ENCODE data around the gene VAV3.
"Not testable (repeated sequence)": the region's sequence is repeated elsewhere in the genome, so short reads cannot be mapped to it uniquely, and the experiment has no call there.

Gene VAV3

GRCh38 chr1:107862064-107862463 lies 102.9 kb downstream of the VAV3 start:
- H3K4me2 ChIP-seq, result peak overlapping the region; percentile 29; the same call in 1 of the 2 replicates
- no peak overlapping the region for H3K4me3 ChIP-seq
- H3K4me1 ChIP-seq, result peaks cover 29% of the 10 kb centered on the region
- no peaks in the 10 kb centered on the region for H3K27me3 ChIP-seq
- H4K20me1 ChIP-seq, result no peaks in the 10 kb centered on the region
- no peak for TF ChIP-seq Cebpa-rat (IDR thresholded peaks at IDR 0.05)
- peaks cover 82% of the 10 kb centered on the region for H3K9me3 ChIP-seq
- peak overlapping the region; percentile 39; the same call in 1 of the 2 replicates for H3K27ac ChIP-seq
- H3K36me3 ChIP-seq, result peaks cover 76% of the 10 kb centered on the region
- H3K9ac ChIP-seq, result no peak overlapping the region

- H3K9me3 ChIP-seq, result peaks cover 81% of the 10 kb centered on the region
- H3K9ac ChIP-seq, result no peak overlapping the region
- H3K36me3 ChIP-seq, result peaks cover 74% of the 10 kb centered on the region
- H3K4me3 ChIP-seq, result no peak overlapping the region
- H4K20me1 ChIP-seq, result no peaks in the 10 kb centered on the region
- TF ChIP-seq Cebpa-rat (IDR thresholded peaks at IDR 0.05), result no peak
- H3K27ac ChIP-seq, result no peak overlapping the region
- H3K4me1 ChIP-seq, result peaks cover 28% of the 10 kb centered on the region
- H3K4me2 ChIP-seq, result no peak overlapping the region
- H3K27me3 ChIP-seq, result no peaks in the 10 kb centered on the region
Measured at GRCh38 chr1:107858323-107858722, 106.7 kb downstream of the VAV3 start.

- Histone ChIP-seq H3K36me3 (peaks cover 74% of the 10 kb centered on the region), H3K27ac (no peak overlapping the region), H4K20me1 (no peaks in the 10 kb centered on the region), H3K4me1 (peaks cover 32% of the 10 kb centered on the region), H3K9ac (no peak overlapping the region), H3K27me3 (no peaks in the 10 kb centered on the region), H3K4me2 (peak overlapping the region; percentile 31; the same call in 1 of the 2 replicates), H3K9me3 (peaks cover 84% of the 10 kb centered on the region), H3K4me3 (no peak overlapping the region)
- no peak for TF ChIP-seq Cebpa-rat (IDR thresholded peaks at IDR 0.05)
Measured at GRCh38 chr1:107851418-107851817, 113.6 kb downstream of the VAV3 start.

- Histone ChIP-seq H3K4me2 (peak overlapping the region; percentile 83), H3K9ac (peak overlapping the region; percentile 54), H3K4me1 (peaks cover 63% of the 10 kb centered on the region), H3K27ac (peak overlapping the region; percentile 84), H3K4me3 (peak overlapping the region; percentile 49), H3K9me3 (peaks cover 47% of the 10 kb centered on the region), H3K36me3 (peaks cover 31% of the 10 kb centered on the region)
- H4K20me1 ChIP-seq, H3K27me3 ChIP-seq: not testable (repeated sequence)
Measured at GRCh38 chr1:107844541-107845194, 120.3 kb downstream of the VAV3 start.

- peaks cover 25% of the 10 kb centered on the region for H3K36me3 ChIP-seq
- no peaks in the 10 kb centered on the region for H4K20me1 ChIP-seq
- H3K4me3 ChIP-seq, result peak overlapping the region; percentile 49
- H3K4me2 ChIP-seq, result peak overlapping the region; percentile 83
- peak overlapping the region; percentile 84 for H3K27ac ChIP-seq
- peaks cover 41% of the 10 kb centered on the region for H3K9me3 ChIP-seq
- no peak for TF ChIP-seq Cebpa-rat (IDR thresholded peaks at IDR 0.05)
- H3K4me1 ChIP-seq, result peaks cover 70% of the 10 kb centered on the region
- H3K27me3 ChIP-seq, result no peaks in the 10 kb centered on the region
- peak overlapping the region; percentile 54 for H3K9ac ChIP-seq
Measured at GRCh38 chr1:107843989-107844388, 121.0 kb downstream of the VAV3 start.

- Histone ChIP-seq H3K36me3 (peaks cover 26% of the 10 kb centered on the region; the same call in 1 of the 2 replicates), H3K27ac (peak overlapping the region; percentile 78), H3K9ac (peak overlapping the region; percentile 62; the same call in 1 of the 2 replicates), H4K20me1 (no peaks in the 10 kb centered on the region), H3K4me3 (peak overlapping the region; percentile 29; the same call in 1 of the 2 replicates), H3K4me2 (peak overlapping the region; percentile 76), H3K9me3 (peaks cover 41% of the 10 kb centered on the region), H3K4me1 (peaks cover 83% of the 10 kb centered on the region), H3K27me3 (no peaks in the 10 kb centered on the region)
- TF ChIP-seq Cebpa-rat (IDR thresholded peaks at IDR 0.05), result no peak
Measured at GRCh38 chr1:107842241-107842640, 122.7 kb downstream of the VAV3 start.

DNA sequence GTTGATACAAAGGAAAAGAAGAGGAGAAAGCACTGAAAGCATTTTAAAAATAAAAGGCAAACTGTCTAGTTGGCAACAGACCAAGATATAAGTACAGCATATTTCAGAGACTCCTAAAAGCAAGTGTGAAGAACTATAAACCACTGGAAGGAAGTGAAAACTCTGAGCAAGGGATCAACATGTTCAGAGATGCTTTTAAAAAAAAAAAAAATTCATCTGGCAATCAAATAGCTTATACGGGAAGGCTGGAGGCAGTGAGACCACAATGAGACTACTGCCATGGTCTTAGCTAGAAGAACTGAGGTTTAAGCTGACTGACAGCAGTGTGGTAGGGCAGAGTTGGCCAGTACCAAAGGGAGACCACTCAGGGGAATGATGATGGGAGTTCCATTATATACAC lies 124.3 kb downstream of the VAV3 start:
- H3K27ac ChIP-seq, result peak overlapping the region; percentile 78
- H3K36me3 ChIP-seq, result peaks cover 20% of the 10 kb centered on the region; the same call in 1 of the 2 replicates
- H3K9me3 ChIP-seq, result peaks cover 34% of the 10 kb centered on the region
- H3K4me1 ChIP-seq, result peaks cover 94% of the 10 kb centered on the region
- H3K9ac ChIP-seq, result peak overlapping the region; percentile 25; the same call in 1 of the 2 replicates
- H4K20me1 ChIP-seq, result no peaks in the 10 kb centered on the region
- H3K27me3 ChIP-seq, result no peaks in the 10 kb centered on the region
- peak overlapping the region; percentile 31; the same call in 1 of the 2 replicates for H3K4me3 ChIP-seq
- no peak for TF ChIP-seq Cebpa-rat (IDR thresholded peaks at IDR 0.05)
- H3K4me2 ChIP-seq, result peak overlapping the region; percentile 76

DNA sequence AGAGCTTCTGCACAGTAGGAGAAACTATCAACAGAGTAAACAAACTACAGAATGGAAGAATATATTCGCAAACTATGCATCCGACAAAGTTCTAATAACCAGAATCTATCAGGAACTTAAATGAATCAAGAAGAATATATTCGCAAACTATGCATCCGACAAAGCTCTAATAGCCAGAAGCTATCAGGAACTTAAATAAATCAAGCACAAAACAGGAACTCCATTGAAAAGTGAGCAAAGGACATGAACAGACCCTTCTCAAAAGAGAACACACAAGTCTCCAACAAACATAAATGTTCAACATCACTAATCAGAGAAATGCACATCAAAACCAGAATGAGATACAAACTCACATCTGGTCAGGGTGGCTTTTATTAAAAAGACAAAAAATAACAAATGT lies 126.9 kb downstream of the VAV3 start:
- Histone ChIP-seq H3K4me1 (peaks cover 94% of the 10 kb centered on the region), H3K27me3 (no peaks in the 10 kb centered on the region), H3K36me3 (peaks cover 30% of the 10 kb centered on the region; the same call in 1 of the 2 replicates), H3K4me2 (peak overlapping the region; percentile 36), H3K27ac (peak overlapping the region; percentile 78), H3K9ac (no peak overlapping the region), H4K20me1 (no peaks in the 10 kb centered on the region), H3K9me3 (peaks cover 30% of the 10 kb centered on the region), H3K4me3 (peak overlapping the region; percentile 23; the same call in 1 of the 2 replicates)
- no peak for TF ChIP-seq Cebpa-rat (IDR thresholded peaks at IDR 0.05)

- H3K4me1 ChIP-seq, result peaks cover 94% of the 10 kb centered on the region
- peak overlapping the region; percentile 71 for H3K27ac ChIP-seq
- H3K4me3 ChIP-seq, result no peak overlapping the region
- H4K20me1 ChIP-seq, result no peaks in the 10 kb centered on the region
- no peak for TF ChIP-seq Cebpa-rat (IDR thresholded peaks at IDR 0.05)
- peaks cover 30% of the 10 kb centered on the region for H3K9me3 ChIP-seq
- H3K9ac ChIP-seq, result no peak overlapping the region
- no peaks in the 10 kb centered on the region for H3K27me3 ChIP-seq
- peaks cover 30% of the 10 kb centered on the region; the same call in 1 of the 2 replicates for H3K36me3 ChIP-seq
- H3K4me2 ChIP-seq, result peak overlapping the region; percentile 63
Measured at GRCh38 chr1:107835151-107835670, 129.8 kb downstream of the VAV3 start.

- peaks cover 25% of the 10 kb centered on the region; the same call in 1 of the 2 replicates for H3K36me3 ChIP-seq
- TF ChIP-seq Cebpa-rat (IDR thresholded peaks at IDR 0.05), result no peak
- peak overlapping the region; percentile 48; the same call in 1 of the 2 replicates for H3K9ac ChIP-seq
- H3K27ac ChIP-seq, result peak overlapping the region; percentile 71
- H4K20me1 ChIP-seq, result no peaks in the 10 kb centered on the region
- H3K4me2 ChIP-seq, result peak overlapping the region; percentile 63
- H3K4me3 ChIP-seq, result no peak overlapping the region
- H3K9me3 ChIP-seq, result peaks cover 21% of the 10 kb centered on the region
- H3K4me1 ChIP-seq, result peaks cover 92% of the 10 kb centered on the region
- H3K27me3 ChIP-seq, result no peaks in the 10 kb centered on the region
Measured at GRCh38 chr1:107833061-107833460, 131.9 kb downstream of the VAV3 start.
